ENCODE measurements around the gene UBE2M.
"Not testable (repeated sequence)": the region's sequence is repeated elsewhere in the genome, so short reads cannot be mapped to it uniquely, and the experiment has no call there.

The UBE2M gene

GRCh38 chr19:58558066-58558622 lies at the start of gene UBE2M:
TSS of gene UBE2M (minus strand) at chr19:58558611. CDS start at chr19:58558381, 230 bp downstream.
- DNase-seq, result no peak

GRCh38 chr19:58607213-58607612 lies 48.8 kb upstream of the UBE2M start:
- not testable (repeated sequence) for DNase-seq

GRCh38 chr19:58606251-58606896 lies 48.0 kb upstream of the UBE2M start:
- DNase-seq, result not testable (repeated sequence)

- no peak for DNase-seq
Observed at GRCh38 chr19:58586133-58586765, 27.8 kb upstream of the UBE2M start.

- no peak for DNase-seq
Observed at GRCh38 chr19:58585442-58586132, 27.2 kb upstream of the UBE2M start.

GRCh38 chr19:58584498-58585441 lies 26.4 kb upstream of the UBE2M start:
- no peak for DNase-seq

GRCh38 chr19:58582985-58583384 lies 24.6 kb upstream of the UBE2M start:
- no peak for DNase-seq

GRCh38 chr19:58581227-58582141 lies 23.1 kb upstream of the UBE2M start:
- peak; percentile 72 for DNase-seq

- DNase-seq, result no peak
Observed at GRCh38 chr19:58579473-58580142, 21.2 kb upstream of the UBE2M start.

GRCh38 chr19:58578012-58578925 lies 19.9 kb upstream of the UBE2M start:
- no peak for DNase-seq

- DNase-seq, result not testable (repeated sequence)
Observed at GRCh38 chr19:58577581-58577980, 19.2 kb upstream of the UBE2M start.

GRCh38 chr19:58575183-58576041 lies 17.0 kb upstream of the UBE2M start:
- DNase-seq, result peak; percentile 94

GRCh38 chr19:58573658-58574164 lies 15.3 kb upstream of the UBE2M start:
- no peak for DNase-seq

- DNase-seq, result peak; percentile 100
Observed at GRCh38 chr19:58572818-58573657, 14.6 kb upstream of the UBE2M start, which contains the start of gene MZF1. TSS of gene MZF1 (minus strand) at chr19:58573335. CDS start at chr19:58571389, 1,946 bp downstream.

- no peak for DNase-seq
Observed at GRCh38 chr19:58572026-58572817, 13.8 kb upstream of the UBE2M start.

GRCh38 chr19:58571575-58571947 lies 13.2 kb upstream of the UBE2M start:
- no peak for DNase-seq
